Naive B cell (primary cell): ENCODE measurements around the gene SALL3. TPM values are rescaled to one million over a fixed set of nuclear protein-coding genes. Genes with fewer than 3 reads are reported as not detected.

Experiments
- ATAC-seq, 2 donors: fragments of 150-1000 bp; cut with Tn5 transposase; 2 replicates each; pipeline ENCODE4 v1.10.0; 2021; ENCODE audit warnings: low read depth in 2 of 2, mild to moderate bottlenecking in 2 of 2, moderate library complexity in 2 of 2
- DNase-seq: peaks from one replicate; pipeline ENCODE4 v3.0.0; 2022
- H3K27ac Mint-ChIP-seq, 6 donors: one replicate each; pipeline ENCODE4 v1.8.0; 2020 to 2022; ENCODE audit warnings: mild to moderate bottlenecking in 6 of 6, mixed read lengths in 6 of 6, moderate library complexity in 5 of 6, inconsistent platforms in 2 of 6
- H3K27me3 Mint-ChIP-seq, 3 donors: one replicate each; pipeline ENCODE4 v1.8.0; 2021 to 2022; ENCODE audit warnings: mixed read lengths in 3 of 3, mild to moderate bottlenecking in 1 of 3
- H3K36me3 Mint-ChIP-seq, 2 donors: one replicate each; pipeline ENCODE4 v1.8.0; 2020 to 2022; ENCODE audit warnings: mixed read lengths in 2 of 2, inconsistent platforms in 1 of 2, mild to moderate bottlenecking in 1 of 2
- H3K4me1 Mint-ChIP-seq, 3 donors: one replicate each; pipeline ENCODE4 v1.8.0; 2020 to 2022; ENCODE audit warnings: mixed read lengths in 3 of 3, inconsistent platforms in 1 of 3, mild to moderate bottlenecking in 1 of 3, moderate library complexity in 1 of 3
- H3K4me3 Mint-ChIP-seq, 8 donors: one replicate each; pipeline ENCODE4 v1.8.0; 2020 to 2022; ENCODE audit warnings: mild to moderate bottlenecking in 8 of 8, mixed read lengths in 8 of 8, moderate library complexity in 8 of 8, inconsistent platforms in 2 of 8
- H3K9me3 Mint-ChIP-seq, 7 donors: one replicate each; pipeline ENCODE4 v1.8.0; 2020 to 2022; ENCODE audit warnings: mixed read lengths in 7 of 7, mild to moderate bottlenecking in 5 of 7, inconsistent platforms in 2 of 7, moderate library complexity in 1 of 7
- polyA plus RNA-seq, 6 donors: library from polyadenylated mRNA; unstranded; fragments of 300-500 nt; fragmentation: Illumina TruSeq; gene quantifications; one replicate each; pipeline ENCODE4 v1.2.3, GENCODE V29; 2021; ENCODE audit warnings: low read depth in 6 of 6

SALL3 gene
- polyA plus RNA-seq, 6 donors from 2014 or later = not detected

GRCh38 chr18:78969574-78970315 is 9.9 kb upstream of the SALL3 start:
- peaks cover 0 to 4% (median 0%) of the 10 kb centered on the region in 3 donors for H3K4me1 Mint-ChIP-seq
- H3K27me3 Mint-ChIP-seq = peaks cover 35 to 53% (median 49%) of the 10 kb centered on the region in 3 donors

DNA sequence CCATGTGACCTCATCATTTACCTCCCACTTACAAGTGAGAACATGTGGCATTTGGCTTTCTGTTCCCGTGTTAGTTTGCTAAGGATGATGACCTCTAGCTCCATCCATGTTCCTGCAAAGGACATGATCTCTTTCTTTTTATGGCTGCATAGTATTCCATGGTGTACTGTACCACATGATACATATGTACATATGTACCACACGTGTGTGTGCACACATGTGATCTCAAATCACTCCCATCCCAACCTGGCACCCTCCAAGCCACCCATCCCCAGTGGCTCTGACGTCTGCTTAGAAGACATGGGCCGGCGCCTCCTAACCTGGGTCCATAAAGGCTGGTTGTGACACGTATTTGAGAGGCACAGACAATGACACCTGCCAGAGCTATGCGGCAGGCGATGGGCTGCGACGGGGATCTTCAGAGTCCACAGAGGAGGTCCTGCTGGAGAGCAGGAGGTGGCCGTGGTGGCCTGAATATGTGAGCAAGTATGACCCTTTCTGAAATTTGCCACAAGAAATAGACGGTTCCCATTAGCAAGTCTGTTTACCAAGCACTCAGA is 8.8 kb upstream of the SALL3 start:
- Mint-ChIP-seq H3K4me3 (no peak overlapping the region), H3K36me3 (no peaks in the 10 kb centered on the region), H3K27ac (peak overlapping the region in 1 of 6 donors; percentile 51), H3K27me3 (peaks cover 46 to 64% (median 60%) of the 10 kb centered on the region in 3 donors), H3K4me1 (peaks cover 0 to 5% (median 0%) of the 10 kb centered on the region in 3 donors), H3K9me3 (peaks cover 0 to 8% (median 3%) of the 10 kb centered on the region in 7 donors)
- ATAC-seq = no peak
- no peak for DNase-seq

More at GRCh38 chr18:78969574-78970315, 9.9 kb upstream of the SALL3 start:
- Mint-ChIP-seq H3K27ac (no peak overlapping the region), H3K9me3 (peaks cover 0 to 8% (median 3%) of the 10 kb centered on the region in 7 donors), H3K36me3 (no peaks in the 10 kb centered on the region), H3K4me3 (peak overlapping the region in 1 of 8 donors; percentile 25)
- no peak for ATAC-seq
- no peak for DNase-seq

GRCh38 chr18:78971511-78972245 is 7.9 kb upstream of the SALL3 start:
- no peaks in the 10 kb centered on the region for H3K36me3 Mint-ChIP-seq
- no peak overlapping the region for H3K27ac Mint-ChIP-seq
- no peak for ATAC-seq
- H3K27me3 Mint-ChIP-seq = peaks cover 54 to 72% (median 68%) of the 10 kb centered on the region in 3 donors
- no peak for DNase-seq
- peaks cover 0 to 8% (median 3%) of the 10 kb centered on the region in 7 donors for H3K9me3 Mint-ChIP-seq
- H3K4me1 Mint-ChIP-seq = peaks cover 0 to 5% (median 0%) of the 10 kb centered on the region in 3 donors
- peak overlapping the region in 2 of 8 donors; percentile 16 to 63 for H3K4me3 Mint-ChIP-seq

GRCh38 chr18:78972385-78972918 is 7.2 kb upstream of the SALL3 start:
- peaks cover 62 to 80% (median 76%) of the 10 kb centered on the region in 3 donors for H3K27me3 Mint-ChIP-seq
- peaks cover 0 to 7% of the 10 kb centered on the region in 2 donors for H3K36me3 Mint-ChIP-seq
- H3K4me3 Mint-ChIP-seq = peak overlapping the region in 3 of 8 donors; percentile 22 to 32 (median 25)
- no peak overlapping the region for H3K27ac Mint-ChIP-seq
- H3K9me3 Mint-ChIP-seq = peaks cover 0 to 8% (median 3%) of the 10 kb centered on the region in 7 donors
- DNase-seq (no peak), ATAC-seq (no peak)
- peaks cover 0 to 10% (median 5%) of the 10 kb centered on the region in 3 donors for H3K4me1 Mint-ChIP-seq

GRCh38 chr18:78972930-78973331 is 6.7 kb upstream of the SALL3 start:
- Mint-ChIP-seq H3K27me3 (peaks cover 67 to 84% (median 81%) of the 10 kb centered on the region in 3 donors), H3K36me3 (peaks cover 0 to 8% of the 10 kb centered on the region in 2 donors), H3K9me3 (peaks cover 0 to 8% (median 3%) of the 10 kb centered on the region in 7 donors), H3K27ac (no peak overlapping the region), H3K4me1 (peaks cover 0 to 14% (median 5%) of the 10 kb centered on the region in 3 donors), H3K4me3 (peak overlapping the region in 3 of 8 donors; percentile 22 to 32 (median 25))
- no peak for DNase-seq
- no peak for ATAC-seq

- no peak for ATAC-seq
- H3K27me3 Mint-ChIP-seq = peaks cover 63 to 84% (median 81%) of the 10 kb centered on the region in 3 donors
Measured at GRCh38 chr18:78973357-78974083, 6.1 kb upstream of the SALL3 start.

GRCh38 chr18:78974115-78974761 is 5.4 kb upstream of the SALL3 start:
- ATAC-seq (no peak), DNase-seq (no peak)
- Mint-ChIP-seq H3K4me1 (peaks cover 0 to 15% (median 11%) of the 10 kb centered on the region in 3 donors), H3K4me3 (peak overlapping the region in 1 of 8 donors; percentile 13), H3K27ac (no peak overlapping the region), H3K27me3 (peaks cover 58 to 77% (median 75%) of the 10 kb centered on the region in 3 donors), H3K36me3 (peaks cover 0 to 8% of the 10 kb centered on the region in 2 donors), H3K9me3 (peaks cover 0 to 8% (median 3%) of the 10 kb centered on the region in 7 donors)

More at GRCh38 chr18:78973357-78974083, 6.1 kb upstream of the SALL3 start:
- Mint-ChIP-seq H3K27ac (no peak overlapping the region), H3K36me3 (peaks cover 0 to 8% of the 10 kb centered on the region in 2 donors), H3K9me3 (peaks cover 0 to 8% (median 3%) of the 10 kb centered on the region in 7 donors), H3K4me1 (peaks cover 0 to 15% (median 9%) of the 10 kb centered on the region in 3 donors), H3K4me3 (no peak overlapping the region)
- no peak for DNase-seq

DNA sequence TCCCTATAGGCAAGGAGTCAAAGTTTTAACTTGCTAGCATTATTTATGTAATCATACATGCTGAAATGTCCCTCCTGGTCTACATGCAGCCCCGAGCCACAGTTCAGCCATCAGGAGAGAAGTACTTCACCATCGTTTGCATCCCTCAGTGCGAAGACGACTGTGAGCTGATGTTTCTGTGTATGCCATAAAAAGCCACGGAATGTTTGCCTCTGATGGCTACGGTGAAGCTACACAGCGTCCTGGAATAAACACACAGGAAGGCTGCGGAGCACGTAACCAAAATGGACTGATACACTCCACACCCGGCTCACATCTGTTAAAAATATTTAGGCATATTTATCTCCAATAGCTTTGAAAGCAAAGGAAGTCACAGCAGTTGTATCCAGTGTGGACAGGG is 4.3 kb upstream of the SALL3 start:
- H3K4me1 Mint-ChIP-seq = peaks cover 0 to 15% (median 11%) of the 10 kb centered on the region in 3 donors
- peaks cover 0 to 8% of the 10 kb centered on the region in 2 donors for H3K36me3 Mint-ChIP-seq
- ATAC-seq (no peak), DNase-seq (no peak)
- H3K9me3 Mint-ChIP-seq = peaks cover 0 to 7% (median 3%) of the 10 kb centered on the region in 7 donors
- H3K27ac Mint-ChIP-seq = peak overlapping the region in 1 of 6 donors; percentile 45
- peak overlapping the region in 1 of 8 donors; percentile 0 for H3K4me3 Mint-ChIP-seq
- peaks cover 58 to 70% (median 65%) of the 10 kb centered on the region in 3 donors for H3K27me3 Mint-ChIP-seq

- Mint-ChIP-seq H3K27me3 (peaks cover 56 to 65% (median 61%) of the 10 kb centered on the region in 3 donors), H3K9me3 (peaks cover 0 to 4% (median under 1%) of the 10 kb centered on the region in 7 donors), H3K4me1 (peaks cover 0 to 15% (median 11%) of the 10 kb centered on the region in 3 donors), H3K4me3 (peak overlapping the region in 2 of 8 donors; percentile 20 to 61), H3K27ac (no peak overlapping the region), H3K36me3 (peaks cover 0 to 8% of the 10 kb centered on the region in 2 donors)
- ATAC-seq (no peak), DNase-seq (no peak)
Measured at GRCh38 chr18:78975699-78976335, 3.8 kb upstream of the SALL3 start.

DNA sequence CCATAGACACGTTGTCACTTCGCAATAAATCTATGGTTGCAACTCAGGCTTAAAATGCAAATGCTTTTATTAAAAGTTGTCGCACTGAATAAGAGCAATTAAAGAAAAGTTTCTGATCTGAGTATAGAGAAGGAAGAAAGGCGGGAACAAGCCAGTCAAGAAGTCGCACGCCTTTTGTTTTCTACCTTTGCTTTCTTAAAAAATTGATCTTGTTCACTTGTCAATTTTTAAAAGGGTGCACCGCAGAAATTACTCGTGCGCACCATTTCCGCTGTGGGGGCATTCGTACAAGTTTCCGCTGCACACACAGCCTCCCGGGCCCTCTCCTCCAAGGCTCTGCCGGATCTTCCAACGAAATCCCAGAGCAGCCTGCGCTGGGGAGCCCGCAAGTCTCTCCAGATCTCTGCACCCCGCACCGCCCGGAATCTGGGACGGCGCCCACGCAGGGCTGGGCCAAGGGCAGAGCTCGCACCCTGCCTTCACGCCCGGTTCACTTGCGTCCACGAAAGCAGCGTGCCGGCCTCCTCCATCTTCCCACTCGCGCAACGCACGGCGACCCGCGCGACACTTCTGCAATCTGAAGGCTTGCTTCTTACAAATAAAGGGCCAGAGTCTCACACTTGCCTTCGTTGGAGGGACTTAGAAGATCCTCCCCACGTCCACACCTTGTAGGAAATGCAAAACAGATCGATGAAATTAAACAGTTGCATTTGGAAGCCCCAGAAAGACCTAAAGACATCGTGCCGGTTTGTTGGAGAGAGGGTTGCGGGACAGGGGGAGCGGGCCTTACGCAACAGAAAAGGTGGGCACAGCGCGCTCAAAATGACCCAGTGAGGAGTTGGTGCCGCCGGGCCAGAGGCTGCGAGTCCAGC is 2.6 kb upstream of the SALL3 start:
- no peak for DNase-seq
- ATAC-seq = no peak
- Mint-ChIP-seq H3K36me3 (peaks cover 0 to 8% of the 10 kb centered on the region in 2 donors), H3K4me3 (peak overlapping the region in 5 of 8 donors; percentile 32 to 81 (median 49)), H3K4me1 (peaks cover 0 to 21% (median 16%) of the 10 kb centered on the region in 3 donors), H3K27ac (peak overlapping the region in 3 of 6 donors; percentile 17 to 73 (median 60)), H3K9me3 (peaks cover 0 to 6% (median 3%) of the 10 kb centered on the region in 7 donors), H3K27me3 (peaks cover 56 to 64% (median 61%) of the 10 kb centered on the region in 3 donors)
